Stimulated activated CD8-positive, alpha-beta memory T cell treated with anti-CD3 and anti-CD28 coated beads, Interleukin-7, amount 100 ng/mL, for 24 hours (primary cell): ENCODE data around the gene TTC9B.

Experiments used
- DNase-seq: peaks from one replicate; pipeline ENCODE4 v3.0.0-alpha.2; 2020; ENCODE audit warnings: low read depth

TTC9B gene

DNA sequence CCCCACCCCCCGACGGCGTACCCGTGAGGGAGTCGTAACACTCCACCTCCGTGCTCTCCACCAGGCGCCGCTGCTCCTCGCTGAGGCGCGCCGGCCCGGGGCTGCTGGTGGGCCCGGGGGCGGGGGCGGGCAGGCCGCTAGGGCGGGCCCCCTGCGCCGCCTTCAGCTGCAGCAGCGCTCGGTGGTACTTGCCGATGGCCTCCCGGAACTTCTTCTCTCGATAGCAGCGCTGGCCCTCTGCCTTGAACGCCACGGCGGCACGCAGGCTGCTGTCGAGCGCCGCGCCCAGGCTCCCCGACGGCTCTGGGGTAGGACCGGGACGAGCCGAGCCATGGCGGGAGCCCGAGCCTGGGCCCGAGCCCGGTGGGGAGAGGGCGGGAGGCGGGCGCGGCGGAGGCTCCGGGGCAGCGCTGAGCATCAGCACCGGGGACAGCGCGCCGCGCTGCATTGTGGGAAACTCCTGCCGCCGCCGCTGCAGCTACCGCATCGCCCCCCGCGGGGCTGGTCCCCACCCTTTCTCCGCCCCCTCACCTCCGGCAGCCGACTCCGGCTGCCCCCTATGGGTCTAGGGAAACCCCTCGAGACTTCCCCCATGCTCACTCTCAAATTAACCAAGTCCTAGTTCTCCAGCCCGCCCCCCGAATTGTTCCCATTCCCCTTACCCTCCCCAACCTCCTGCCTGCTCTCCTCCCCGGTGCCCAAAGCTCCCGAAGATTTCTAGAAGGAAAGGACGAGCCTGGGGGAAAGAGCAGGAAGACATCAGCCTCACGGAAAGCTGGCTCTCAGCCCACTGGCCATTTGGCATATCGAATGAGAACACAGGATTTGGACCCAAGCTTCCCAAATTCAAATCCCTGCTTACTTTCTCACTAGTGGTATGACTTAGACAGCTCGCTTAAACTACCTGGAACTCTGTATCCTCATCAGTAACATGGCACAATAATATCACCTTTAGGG is at the start of gene TTC9B:
TSS of gene TTC9B (minus strand) at position 451 of the 957 bp plus-strand sequence. CDS start at position 448, 3 bp downstream.
- DNase-seq, result no peak

DNA sequence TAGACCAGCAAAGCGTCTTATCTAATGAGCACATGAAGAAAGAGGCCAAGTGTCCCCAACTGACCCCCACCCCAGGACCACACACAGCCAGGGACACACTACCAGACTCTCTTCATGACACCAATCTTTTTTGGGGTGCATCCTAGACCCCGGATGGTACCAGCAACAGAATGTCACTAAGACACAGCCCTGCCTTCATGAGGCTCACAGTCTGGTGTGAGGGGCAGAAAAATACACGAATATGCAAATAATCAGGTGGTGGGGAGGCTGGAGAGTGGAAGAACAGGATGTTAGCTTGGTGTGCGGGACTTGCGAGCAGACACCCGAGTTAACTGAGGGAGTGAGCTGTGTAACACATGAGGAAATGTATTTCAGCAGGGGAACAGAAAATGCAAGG is 49.4 kb upstream of the TTC9B start:
- DNase-seq, result no peak

GRCh38 chr19:40266912-40267600 is 48.9 kb upstream of the TTC9B start:
- no peak for DNase-seq

GRCh38 chr19:40266119-40266518 is 47.9 kb upstream of the TTC9B start:
- no peak for DNase-seq

GRCh38 chr19:40265763-40266099 is 47.5 kb upstream of the TTC9B start:
- no peak for DNase-seq

- DNase-seq, result no peak
These were observed 47.0 kb upstream of the TTC9B start for GRCh38 chr19:40265055-40265762.

GRCh38 chr19:40264314-40265054 is 46.3 kb upstream of the TTC9B start:
- DNase-seq, result no peak

GRCh38 chr19:40263440-40264313 is 45.5 kb upstream of the TTC9B start:
- no peak for DNase-seq

DNA sequence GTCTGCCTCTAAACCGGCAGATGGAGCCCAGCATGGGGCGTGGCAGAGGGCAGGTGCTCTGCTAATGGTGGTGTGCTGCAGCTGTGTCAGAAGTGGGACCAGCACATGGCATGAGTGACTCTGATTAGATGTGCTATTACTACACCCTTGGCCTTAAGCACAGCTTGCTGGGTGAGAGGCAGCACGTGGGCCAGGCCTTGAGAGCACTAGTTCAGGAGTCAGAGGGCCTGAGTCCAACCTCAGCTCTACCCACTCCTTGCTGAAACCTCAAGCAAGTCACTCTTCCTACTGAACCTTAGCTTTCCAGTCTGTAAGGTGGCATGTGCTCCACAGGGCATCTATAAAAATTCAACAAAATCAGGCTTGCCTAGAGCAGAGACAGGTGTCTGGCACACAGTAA is 44.2 kb upstream of the TTC9B start:
- no peak for DNase-seq

DNA sequence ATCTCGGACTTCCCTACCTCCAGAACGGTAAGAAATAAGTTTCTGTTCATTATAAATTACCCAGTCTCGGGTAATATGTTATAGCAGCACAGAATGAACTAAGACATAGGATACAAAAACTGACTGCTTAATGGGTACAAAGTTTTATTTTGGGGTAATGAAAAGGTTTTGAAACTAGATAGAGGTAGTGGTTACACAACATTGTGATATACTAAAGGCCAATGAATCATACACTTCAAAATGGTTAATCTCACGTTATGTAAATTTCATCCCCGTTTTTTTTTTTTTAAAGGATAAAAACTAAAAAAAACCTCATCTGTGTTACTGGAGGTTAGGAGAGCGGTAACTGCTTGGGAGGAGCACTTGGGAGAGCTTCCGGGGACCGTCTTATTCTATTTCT is 43.4 kb upstream of the TTC9B start:
- no peak for DNase-seq

DNA sequence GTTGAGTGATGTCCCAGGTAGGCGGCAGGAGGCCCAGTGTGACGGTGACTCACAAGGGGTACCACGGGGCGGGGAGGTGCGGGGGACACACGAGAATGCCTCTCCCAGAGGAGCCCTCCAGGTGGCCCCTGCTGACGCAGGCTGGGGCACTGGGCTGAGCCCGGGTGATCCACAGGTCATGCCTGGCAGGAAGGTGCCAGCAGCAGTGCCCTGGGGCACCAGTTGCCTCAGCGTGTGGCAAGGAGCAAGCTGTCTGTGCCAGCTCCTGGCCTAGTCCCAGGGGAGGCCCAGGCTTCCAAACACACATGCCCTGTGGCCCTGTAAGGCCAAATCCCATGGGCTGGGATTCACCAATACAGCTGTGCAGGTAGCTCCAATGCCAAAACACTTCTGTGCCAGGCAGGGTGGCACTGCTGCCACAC is 38.9 kb upstream of the TTC9B start:
- no peak for DNase-seq

DNA sequence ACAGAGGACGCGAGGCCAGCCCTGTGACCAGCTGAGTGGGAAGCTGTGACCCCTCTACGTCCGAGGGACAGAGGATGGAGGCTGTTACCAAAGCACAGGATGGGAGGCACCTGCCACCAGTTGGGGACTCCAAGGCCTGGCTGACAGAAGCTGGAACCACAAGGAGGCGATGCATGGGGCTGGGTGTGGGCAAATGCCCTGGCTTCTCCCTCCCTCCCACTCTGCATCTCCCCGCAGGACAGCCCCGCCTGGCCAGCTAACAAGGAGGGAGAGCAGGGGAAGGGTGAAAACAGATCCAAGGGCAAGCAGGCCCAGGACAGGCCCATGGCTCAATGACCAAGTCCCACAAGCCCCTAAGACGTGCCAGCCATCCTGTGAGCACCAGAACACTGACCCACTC is 38.3 kb upstream of the TTC9B start:
- no peak for DNase-seq

GRCh38 chr19:40255619-40256166 is 37.5 kb upstream of the TTC9B start:
- no peak for DNase-seq

DNA sequence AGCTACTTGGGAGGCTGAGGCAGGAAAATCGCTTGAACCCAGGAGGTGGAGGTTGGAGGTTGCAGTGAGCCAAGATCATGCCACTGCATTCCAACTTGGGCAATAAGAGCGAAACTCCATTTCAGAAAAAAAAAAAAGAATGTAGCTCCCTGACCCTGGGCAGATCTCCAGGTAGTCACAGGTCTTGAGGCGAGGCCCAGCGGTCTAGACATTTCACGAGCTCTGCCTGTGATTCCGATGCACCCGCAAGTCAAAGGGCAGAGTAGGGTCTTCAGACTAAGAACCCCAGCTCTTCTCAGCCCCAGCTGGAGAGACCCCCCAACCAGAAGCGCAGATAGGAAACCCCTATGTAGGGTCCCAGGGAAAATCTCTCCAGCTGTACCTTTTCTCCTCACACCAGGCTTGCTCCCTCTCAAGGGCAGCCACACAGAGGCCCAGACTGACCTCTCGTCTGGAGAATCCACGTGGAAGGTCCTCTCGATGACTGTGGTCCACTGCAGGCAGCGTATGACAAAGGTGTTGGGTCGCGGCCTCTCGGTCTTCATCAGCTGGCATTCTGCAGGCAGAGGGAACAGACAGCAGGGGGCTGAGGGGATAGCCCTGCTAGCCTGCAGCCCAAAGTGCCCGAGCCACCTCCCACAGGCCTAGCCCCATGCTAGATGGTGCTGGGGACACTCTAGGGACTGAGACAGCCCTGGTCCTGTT is 36.7 kb upstream of the TTC9B start:
- DNase-seq, result no peak

GRCh38 chr19:40253611-40254092 is 35.5 kb upstream of the TTC9B start:
- no peak for DNase-seq

DNA sequence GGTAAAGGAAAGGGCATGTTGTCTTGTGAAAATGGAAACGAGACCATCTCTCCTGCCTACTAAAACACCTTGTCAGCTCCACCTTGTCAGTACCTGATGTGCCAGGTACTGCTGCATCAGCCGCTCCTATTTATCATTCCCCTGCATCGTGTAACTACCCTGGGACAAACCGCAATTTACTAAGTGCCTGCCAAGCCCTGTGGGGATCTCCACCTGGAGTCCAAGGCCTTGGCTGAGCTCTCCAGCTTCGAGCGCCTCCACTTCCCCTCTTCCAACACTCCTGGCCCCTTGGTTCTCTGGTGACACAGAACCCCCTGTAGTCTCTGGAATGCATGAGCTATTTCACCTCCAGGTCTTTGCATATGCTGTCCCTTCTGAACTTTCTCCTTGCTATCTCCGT is 34.2 kb upstream of the TTC9B start:
- DNase-seq, result no peak

GRCh38 chr19:40251991-40252390 is 33.8 kb upstream of the TTC9B start:
- DNase-seq, result no peak

DNA sequence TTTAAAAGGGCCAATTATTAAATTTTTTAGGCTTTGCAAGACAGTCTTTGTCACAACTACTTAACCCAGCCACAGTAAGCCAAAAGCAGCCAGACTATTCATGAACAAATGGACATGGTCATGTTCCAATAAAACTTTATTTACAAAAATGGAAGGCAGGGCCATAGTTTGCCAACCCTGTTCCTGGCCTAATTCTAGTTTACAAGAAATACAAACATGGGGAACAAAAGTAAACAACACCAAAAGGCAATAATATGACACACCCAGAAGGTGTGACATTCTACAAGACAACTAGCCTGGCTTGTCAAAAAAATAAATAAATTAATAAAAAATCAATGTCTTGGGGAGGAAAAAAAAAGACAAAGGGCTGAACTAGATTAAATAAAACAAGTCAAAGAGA is 33.1 kb upstream of the TTC9B start:
- DNase-seq, result no peak

DNA sequence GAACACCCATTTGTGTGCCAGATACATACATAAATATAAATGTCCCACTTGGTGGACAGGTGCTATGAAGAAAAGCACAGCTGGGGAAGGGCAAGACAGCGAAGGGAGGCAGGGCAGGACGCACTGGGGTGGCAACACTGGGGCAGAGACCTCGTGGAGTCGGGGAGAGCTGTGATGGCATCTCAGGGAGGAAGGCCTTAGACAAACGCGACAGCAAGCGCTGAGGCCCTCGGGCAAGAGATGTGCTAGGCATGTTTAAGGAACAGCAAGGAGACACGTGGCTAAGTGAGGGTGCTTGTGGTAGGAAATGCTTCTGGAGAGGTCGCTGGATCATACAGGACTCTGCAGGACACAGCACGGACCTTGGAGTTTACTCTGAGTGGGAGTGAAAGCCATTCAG is 31.6 kb upstream of the TTC9B start:
- no peak for DNase-seq

DNA sequence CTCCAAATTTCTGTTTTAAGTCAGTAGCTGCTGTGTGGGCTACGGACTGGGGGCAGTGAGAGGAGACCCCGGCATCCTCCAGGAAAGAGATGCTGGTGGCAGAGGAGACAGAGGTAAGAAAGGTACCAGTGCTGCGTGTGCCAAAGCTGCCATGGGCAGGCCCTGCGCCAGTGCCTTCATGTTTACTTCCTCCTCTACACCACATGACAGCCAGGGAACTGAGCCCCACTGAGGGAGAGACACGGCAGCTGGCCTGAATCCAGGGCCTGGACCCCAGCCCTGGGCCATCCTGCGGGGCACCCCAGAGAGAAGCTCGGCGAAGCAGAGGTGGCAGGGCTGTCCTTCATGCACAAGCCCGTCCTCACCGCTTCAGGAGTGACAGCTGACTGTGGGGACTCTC is 31.0 kb upstream of the TTC9B start:
- DNase-seq, result no peak
